HG02840 (cell line): ENCODE measurements around the gene WFDC2.
"Not testable (repeated sequence)": the region's sequence is repeated elsewhere in the genome, so short reads cannot be mapped to it uniquely, and the experiment has no call there.

Experiments
- ATAC-seq: cut with Tn5 transposase; IDR thresholded peaks from one replicate; pipeline ENCODE4 v1.9.1; 2021; ENCODE audit warnings: mild to moderate bottlenecking, moderate library complexity, moderate number of reproducible peaks; ENCODE audit not compliant: unreplicated experiment, low FRiP score

The WFDC2 gene

GRCh38 chr20:45450097-45450818 lies 19.3 kb upstream of the WFDC2 start:
- no peak for ATAC-seq

- ATAC-seq = no peak
Measured at GRCh38 chr20:45452238-45452637, 17.3 kb upstream of the WFDC2 start.

- ATAC-seq = no peak
Measured at GRCh38 chr20:45452772-45453691, 16.5 kb upstream of the WFDC2 start.

- ATAC-seq = no peak
Measured at GRCh38 chr20:45456632-45457031, 12.9 kb upstream of the WFDC2 start.

- no peak for ATAC-seq
Measured at GRCh38 chr20:45459606-45460005, 9.9 kb upstream of the WFDC2 start.

- ATAC-seq = no peak
Measured at GRCh38 chr20:45461225-45461624, 8.3 kb upstream of the WFDC2 start.

- ATAC-seq = no peak
Measured at GRCh38 chr20:45462711-45463509, 6.6 kb upstream of the WFDC2 start.

- ATAC-seq = no peak
Measured at GRCh38 chr20:45463709-45464108, 5.8 kb upstream of the WFDC2 start.

GRCh38 chr20:45465491-45466266 lies 3.9 kb upstream of the WFDC2 start:
- ATAC-seq = no peak

- ATAC-seq = no peak
Measured at GRCh38 chr20:45467172-45467571, 2.4 kb upstream of the WFDC2 start.

- no peak for ATAC-seq
Measured at GRCh38 chr20:45467861-45468260, 1.7 kb upstream of the WFDC2 start.

- peak; percentile 57 for ATAC-seq
Measured at GRCh38 chr20:45470262-45470931, 844 bp downstream of the WFDC2 start.

GRCh38 chr20:45470937-45471336 lies 1.4 kb downstream of the WFDC2 start:
- ATAC-seq = no peak

GRCh38 chr20:45472286-45472685 lies 2.7 kb downstream of the WFDC2 start:
- not testable (repeated sequence) for ATAC-seq

GRCh38 chr20:45477530-45478148 lies 8.1 kb downstream of the WFDC2 start:
- not testable (repeated sequence) for ATAC-seq

- ATAC-seq = no peak
Measured at GRCh38 chr20:45479822-45480221, 10.3 kb downstream of the WFDC2 start.

GRCh38 chr20:45484676-45485075 lies 15.1 kb downstream of the WFDC2 start:
- no peak for ATAC-seq

- ATAC-seq = no peak
Measured at GRCh38 chr20:45485388-45485787, 15.8 kb downstream of the WFDC2 start.

- ATAC-seq = no peak
Measured at GRCh38 chr20:45487231-45487635, 17.7 kb downstream of the WFDC2 start.
